ENCODE results near the gene DOCK9.

GRCh38 chr13:98983182-98983581 lies 5.3 kb upstream of the DOCK9 start:
- TF ChIP-seq POLR2A (IDR thresholded peaks at IDR 0.05; ENCODE audit: low read depth, low read length) (no peak), MAX (IDR thresholded peaks at IDR 0.05; ENCODE audit: insufficient read depth, insufficient read length) (no peak), FOS (IDR thresholded peaks at IDR 0.05; ENCODE audit: borderline replicate concordance, insufficient read depth, low read length) (no peak), CTCF (IDR thresholded peaks at IDR 0.05; ENCODE audit: extremely low read depth in 1 of 2, insufficient read depth in 1 of 2, low read depth in 1 of 2, low read length in 2 of 2) (no peak), EZH2 (IDR thresholded peaks at IDR 0.05; ENCODE audit: borderline replicate concordance, low read depth, low read length, severe bottlenecking) (no peak)

Measured in endothelial cell of umbilical vein (primary cell).